ENCODE results near the gene CDC6. TPM values are rescaled to one million over a fixed set of nuclear protein-coding genes. Genes with fewer than 3 reads are reported as not detected.

The CDC6 gene
- total and polyA plus RNA-seq, 2 of the 8 experiments (the other 6 are each of a cell fraction or from before 2014, with no cell fraction given) = 50.5 to 140 TPM

GRCh38 chr17:40279402-40279801 lies 8.3 kb upstream of the CDC6 start (continued):
- TF ChIP-seq USF2 (IDR thresholded peaks at IDR 0.05; ENCODE audit: low read length) (no peak), CBX5 (IDR thresholded peaks at IDR 0.05; ENCODE audit: low read depth, low read length) (no peak), CREB1 (IDR thresholded peaks at IDR 0.05) (no peak), EZH2 (IDR thresholded peaks at IDR 0.05; ENCODE audit: low read depth, low read length, severe bottlenecking) (no peak), GTF2F1 (IDR thresholded peaks at IDR 0.05; ENCODE audit: borderline replicate concordance, low read depth, low read length) (no peak)
